Measurements from ENCODE around the gene DHODH.
"Not testable (repeated sequence)": the region's sequence is repeated elsewhere in the genome, so short reads cannot be mapped to it uniquely, and the experiment has no call there.

DNA sequence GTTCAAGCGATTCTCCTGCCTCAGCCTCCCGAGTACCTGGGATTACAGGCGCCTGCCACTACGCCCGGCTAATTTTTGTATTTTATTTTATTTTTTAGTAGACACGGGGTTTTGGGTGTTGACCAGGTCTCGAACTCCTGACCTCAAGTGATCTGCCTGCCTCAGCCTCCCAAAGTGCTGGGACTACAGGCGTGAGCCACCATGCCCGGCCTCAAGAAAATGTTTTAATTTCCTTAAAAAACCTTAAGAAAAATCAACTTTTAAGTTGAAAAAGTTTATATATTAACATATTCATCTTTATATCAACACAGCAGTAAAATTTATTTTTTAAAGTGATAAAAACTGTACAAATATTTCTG is 500 bp upstream of the DHODH start:
- TF ChIP-seq CEBPB (IDR thresholded peaks at IDR 0.05; ENCODE audit: low read depth, low read length); SMC3 (IDR thresholded peaks at IDR 0.05; ENCODE audit: low read depth, low read length); POLR2A (IDR thresholded peaks at IDR 0.05; ENCODE audit: low read depth, low read length); CTCF (conservative IDR thresholded peaks at IDR 0.05; ENCODE audit: low read depth, low read length); RAD21 (IDR thresholded peaks at IDR 0.05; ENCODE audit: low read length); USF2 (IDR thresholded peaks at IDR 0.05; ENCODE audit: low read depth, low read length); RCOR1 (IDR thresholded peaks at IDR 0.05; ENCODE audit: insufficient replicate concordance, low read length); MAZ (IDR thresholded peaks at IDR 0.05; ENCODE audit: borderline replicate concordance, low read depth, low read length); MXI1 (IDR thresholded peaks at IDR 0.05; ENCODE audit: borderline replicate concordance, low read depth, low read length); MAFK (IDR thresholded peaks at IDR 0.05; ENCODE audit: low read depth, low read length); RFX5 (IDR thresholded peaks at IDR 0.05; ENCODE audit: low read depth, low read length); BHLHE40 (IDR thresholded peaks at IDR 0.05; ENCODE audit: low read depth, low read length): not testable (repeated sequence)
